Loucy (cell line): Measurements from ENCODE around the gene SSBP3.

Experiments
- H2AFZ ChIP-seq: fragments of 200-600 bp; sonication (generic); 2 replicates; pipeline ENCODE4 v1.6.0; 2016; ENCODE audit warnings: antibody characterized with exemption, mild to moderate bottlenecking, low read length, moderate library complexity
- H3F3A ChIP-seq: fragments of 200-600 bp; 2 replicates; pipeline ENCODE4 v1.6.0; 2016; ENCODE audit warnings: antibody characterized with exemption, low read depth, mild to moderate bottlenecking
- H3K27me3 ChIP-seq: fragments of 200-600 bp; sonication (generic); 2 replicates; pipeline ENCODE4 v1.6.1; 2014; ENCODE audit warnings: low read length, mild to moderate bottlenecking; ENCODE audit not compliant: insufficient read depth, poor library complexity, severe bottlenecking
- H3K36me3 ChIP-seq: fragments of 200-600 bp; sonication (generic); 2 replicates; pipeline ENCODE4 v1.6.1; 2016; ENCODE audit warnings: low read length; ENCODE audit not compliant: insufficient read depth
- H3K4me1 ChIP-seq: fragments of 200-600 bp; sonication (generic); 2 replicates; pipeline ENCODE4 v1.5.1; 2014; ENCODE audit warnings: low read length, mild to moderate bottlenecking; ENCODE audit not compliant: insufficient read depth, poor library complexity, severe bottlenecking
- H3K4me2 ChIP-seq: fragments of 200-600 bp; sonication (generic); 2 replicates; pipeline ENCODE4 v1.6.0; 2014; ENCODE audit warnings: antibody characterized with exemption, low read length, low read depth, mild to moderate bottlenecking; ENCODE audit not compliant: poor library complexity, severe bottlenecking
- H3K4me3 ChIP-seq: fragments of 200-600 bp; sonication (generic); 2 replicates; pipeline ENCODE4 v1.5.1; 2014; ENCODE audit warnings: low read length, mild to moderate bottlenecking, mixed read lengths; ENCODE audit not compliant: poor library complexity, severe bottlenecking
- H3K79me2 ChIP-seq: fragments of 200-600 bp; sonication (generic); 2 replicates; pipeline ENCODE4 v1.6.1; 2014; ENCODE audit warnings: low read length; ENCODE audit not compliant: insufficient read depth
- H3K9ac ChIP-seq: fragments of 200-600 bp; sonication (generic); 2 replicates; pipeline ENCODE4 v1.6.0; 2014; ENCODE audit warnings: mild to moderate bottlenecking, low read depth, low read length, moderate library complexity; ENCODE audit not compliant: poor library complexity, severe bottlenecking
- H3K9me2 ChIP-seq: fragments of 200-600 bp; sonication (generic); replicated peaks from 2 replicates; pipeline ENCODE4 v1.6.1; 2016; ENCODE audit warnings: low read depth, low read length, mixed read lengths
- H3K9me3 ChIP-seq: fragments of 200-600 bp; sonication (generic); 2 replicates; pipeline ENCODE4 v1.6.1; 2014; ENCODE audit warnings: mild to moderate bottlenecking, antibody characterized with exemption, low read length, low read depth; ENCODE audit not compliant: insufficient read depth
- H4K20me1 ChIP-seq: fragments of 200-600 bp; sonication (generic); 2 replicates; pipeline ENCODE4 v1.6.0; 2014; ENCODE audit warnings: antibody characterized with exemption, low read length, mild to moderate bottlenecking; ENCODE audit not compliant: insufficient read depth, poor library complexity, severe bottlenecking
- EZH2phosphoT487 ChIP-seq: fragments of 200-600 bp; IDR thresholded peaks from 2 replicates; pipeline ENCODE4 v1.6.1; 2018; ENCODE audit warnings: antibody characterized with exemption, mild to moderate bottlenecking, moderate library complexity, borderline replicate concordance
- TF ChIP-seq, protein P1 (sequence below): fragments of 200-600 bp; sonication (generic); conservative IDR thresholded peaks from 2 replicates; pipeline ENCODE4 v1.5.1; 2014; ENCODE audit warnings: mild to moderate bottlenecking, antibody characterized with exemption, low read length

Gene SSBP3

DNA sequence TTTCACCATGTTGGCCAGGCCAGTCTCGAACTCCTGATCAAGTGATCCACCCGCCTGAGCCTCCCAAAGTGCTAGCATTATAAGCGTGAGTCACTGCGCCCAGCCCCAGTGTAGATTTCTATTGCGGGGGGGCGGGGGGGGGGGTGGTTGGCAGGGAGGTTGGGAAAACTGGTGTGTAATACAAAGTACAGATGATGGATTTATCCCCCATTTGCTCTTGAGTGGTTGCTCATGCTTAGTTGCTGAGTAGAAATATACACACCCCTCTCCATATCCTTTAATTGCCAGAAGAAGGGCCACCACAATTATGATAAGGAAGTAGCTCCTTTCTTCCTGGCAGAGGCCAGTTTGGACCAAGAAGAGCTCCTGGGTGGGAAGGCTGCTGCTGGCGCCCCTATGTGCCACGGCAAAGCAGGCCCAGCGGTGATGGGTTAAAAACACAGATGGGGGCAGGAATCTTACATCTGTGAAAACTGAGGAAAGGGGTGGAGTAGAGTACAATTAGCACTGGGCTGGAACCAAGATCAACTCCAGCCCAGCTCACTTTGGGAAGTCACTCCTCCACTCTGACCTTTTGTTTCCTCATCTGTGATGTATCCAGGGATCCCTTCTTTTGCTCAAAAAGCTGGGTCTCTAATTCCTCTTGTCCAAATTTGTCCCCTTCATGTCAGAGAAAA, 151.0 kb downstream of the SSBP3 start:
- TF ChIP-seq, protein P1, sequence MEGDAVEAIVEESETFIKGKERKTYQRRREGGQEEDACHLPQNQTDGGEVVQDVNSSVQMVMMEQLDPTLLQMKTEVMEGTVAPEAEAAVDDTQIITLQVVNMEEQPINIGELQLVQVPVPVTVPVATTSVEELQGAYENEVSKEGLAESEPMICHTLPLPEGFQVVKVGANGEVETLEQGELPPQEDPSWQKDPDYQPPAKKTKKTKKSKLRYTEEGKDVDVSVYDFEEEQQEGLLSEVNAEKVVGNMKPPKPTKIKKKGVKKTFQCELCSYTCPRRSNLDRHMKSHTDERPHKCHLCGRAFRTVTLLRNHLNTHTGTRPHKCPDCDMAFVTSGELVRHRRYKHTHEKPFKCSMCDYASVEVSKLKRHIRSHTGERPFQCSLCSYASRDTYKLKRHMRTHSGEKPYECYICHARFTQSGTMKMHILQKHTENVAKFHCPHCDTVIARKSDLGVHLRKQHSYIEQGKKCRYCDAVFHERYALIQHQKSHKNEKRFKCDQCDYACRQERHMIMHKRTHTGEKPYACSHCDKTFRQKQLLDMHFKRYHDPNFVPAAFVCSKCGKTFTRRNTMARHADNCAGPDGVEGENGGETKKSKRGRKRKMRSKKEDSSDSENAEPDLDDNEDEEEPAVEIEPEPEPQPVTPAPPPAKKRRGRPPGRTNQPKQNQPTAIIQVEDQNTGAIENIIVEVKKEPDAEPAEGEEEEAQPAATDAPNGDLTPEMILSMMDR: no peak
- TF ChIP-seq EZH2phosphoT487: no peak
- no peaks in the 10 kb centered on the region for H3K4me1 ChIP-seq
- no peak overlapping the region for H2AFZ ChIP-seq
- no peaks in the 10 kb centered on the region for H4K20me1 ChIP-seq
- H3K4me2 ChIP-seq: no peak overlapping the region
- peaks cover 50% of the 10 kb centered on the region; the same call in 1 of the 2 replicates for H3K36me3 ChIP-seq
- no peaks in the 10 kb centered on the region for H3F3A ChIP-seq
- H3K9me2 ChIP-seq: no peaks in the 10 kb centered on the region
- H3K27me3 ChIP-seq: no peaks in the 10 kb centered on the region
- no peak overlapping the region for H3K4me3 ChIP-seq
- H3K79me2 ChIP-seq: no peaks in the 10 kb centered on the region
- no peaks in the 10 kb centered on the region for H3K9me3 ChIP-seq
- no peak overlapping the region for H3K9ac ChIP-seq

- H4K20me1 ChIP-seq: no peaks in the 10 kb centered on the region
- TF ChIP-seq EZH2phosphoT487: no peak
- H3K27me3 ChIP-seq: no peaks in the 10 kb centered on the region
- no peak overlapping the region for H3K9ac ChIP-seq
- no peaks in the 10 kb centered on the region for H3K79me2 ChIP-seq
- no peaks in the 10 kb centered on the region for H3F3A ChIP-seq
- H3K4me2 ChIP-seq: no peak overlapping the region
- no peaks in the 10 kb centered on the region for H3K4me1 ChIP-seq
- H2AFZ ChIP-seq: no peak overlapping the region
- no peak overlapping the region for H3K4me3 ChIP-seq
- no peaks in the 10 kb centered on the region for H3K9me3 ChIP-seq
- H3K36me3 ChIP-seq: peaks cover 54% of the 10 kb centered on the region; the same call in 1 of the 2 replicates
- H3K9me2 ChIP-seq: no peaks in the 10 kb centered on the region
These were observed 152.1 kb downstream of the SSBP3 start for GRCh38 chr1:54254055-54254454.

DNA sequence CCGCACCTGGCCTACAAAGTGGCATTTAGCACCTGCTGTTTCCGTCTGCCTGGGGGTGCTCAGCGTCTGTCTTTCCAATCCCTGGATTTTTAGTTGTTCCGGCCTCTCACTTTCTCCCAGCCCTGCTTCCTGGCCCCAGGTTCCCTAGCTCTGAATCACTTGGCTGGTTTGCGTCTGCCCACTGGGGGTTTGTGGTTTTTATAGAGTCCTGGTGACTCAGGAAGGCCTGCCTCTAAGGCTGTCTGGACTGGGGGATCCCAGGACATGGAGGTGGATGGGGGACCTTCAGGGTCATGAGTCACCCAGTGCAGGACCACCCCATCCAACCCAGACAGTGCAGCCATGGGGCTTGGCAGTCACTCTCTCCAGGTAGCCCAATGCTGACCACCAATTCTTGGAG, 152.7 kb downstream of the SSBP3 start:
- Histone ChIP-seq H4K20me1 (no peaks in the 10 kb centered on the region), H3K9ac (no peak overlapping the region), H3K36me3 (peaks cover 60% of the 10 kb centered on the region; the same call in 1 of the 2 replicates), H3F3A (no peaks in the 10 kb centered on the region), H3K79me2 (no peaks in the 10 kb centered on the region), H3K4me3 (no peak overlapping the region), H2AFZ (no peak overlapping the region), H3K4me1 (no peaks in the 10 kb centered on the region), H3K27me3 (no peaks in the 10 kb centered on the region), H3K9me2 (no peaks in the 10 kb centered on the region), H3K9me3 (no peaks in the 10 kb centered on the region), H3K4me2 (no peak overlapping the region)
- no peak for TF ChIP-seq EZH2phosphoT487
- TF ChIP-seq, protein P1: no peak
